ENCODE measurements around the gene MAP1LC3A.

The MAP1LC3A gene

DNA sequence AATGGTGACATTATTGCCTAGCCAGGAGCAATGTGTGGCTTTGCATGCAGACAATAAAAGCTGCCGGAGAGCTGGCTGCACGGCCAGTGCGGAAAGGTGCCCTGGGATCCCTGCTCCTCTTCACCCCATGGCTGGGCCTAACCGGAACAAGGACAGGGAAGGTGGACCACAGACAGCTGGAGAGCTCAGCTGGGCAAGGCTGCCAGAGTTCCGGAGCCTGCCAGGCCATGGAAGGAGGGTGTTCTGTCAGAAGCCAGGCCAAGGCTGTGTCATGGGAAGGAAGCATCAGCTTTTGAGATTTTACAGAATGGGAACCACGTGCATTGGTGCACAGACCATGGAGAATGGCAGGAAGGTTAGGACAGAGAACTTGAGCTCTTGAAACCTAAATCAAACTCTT, 25.0 kb downstream of the MAP1LC3A start:
- H3K27me3 ChIP-seq (ENCODE audit: insufficient read depth, poor library complexity, severe bottlenecking): no peaks in the 10 kb centered on the region
- TF ChIP-seq, protein P1, sequence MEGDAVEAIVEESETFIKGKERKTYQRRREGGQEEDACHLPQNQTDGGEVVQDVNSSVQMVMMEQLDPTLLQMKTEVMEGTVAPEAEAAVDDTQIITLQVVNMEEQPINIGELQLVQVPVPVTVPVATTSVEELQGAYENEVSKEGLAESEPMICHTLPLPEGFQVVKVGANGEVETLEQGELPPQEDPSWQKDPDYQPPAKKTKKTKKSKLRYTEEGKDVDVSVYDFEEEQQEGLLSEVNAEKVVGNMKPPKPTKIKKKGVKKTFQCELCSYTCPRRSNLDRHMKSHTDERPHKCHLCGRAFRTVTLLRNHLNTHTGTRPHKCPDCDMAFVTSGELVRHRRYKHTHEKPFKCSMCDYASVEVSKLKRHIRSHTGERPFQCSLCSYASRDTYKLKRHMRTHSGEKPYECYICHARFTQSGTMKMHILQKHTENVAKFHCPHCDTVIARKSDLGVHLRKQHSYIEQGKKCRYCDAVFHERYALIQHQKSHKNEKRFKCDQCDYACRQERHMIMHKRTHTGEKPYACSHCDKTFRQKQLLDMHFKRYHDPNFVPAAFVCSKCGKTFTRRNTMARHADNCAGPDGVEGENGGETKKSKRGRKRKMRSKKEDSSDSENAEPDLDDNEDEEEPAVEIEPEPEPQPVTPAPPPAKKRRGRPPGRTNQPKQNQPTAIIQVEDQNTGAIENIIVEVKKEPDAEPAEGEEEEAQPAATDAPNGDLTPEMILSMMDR (IDR thresholded peaks at IDR 0.05; ENCODE audit: poor library complexity, severe bottlenecking): no peak
- no peak for ATAC-seq (ENCODE audit: low read depth)
- no peaks in the 10 kb centered on the region for H3K9me3 ChIP-seq (ENCODE audit: severe bottlenecking)
- peak; percentile 76 for DNase-seq (ENCODE audit: low spot score)
- H3K36me3 ChIP-seq (ENCODE audit: low read depth): peaks cover 25% of the 10 kb centered on the region
- peak overlapping the region; percentile 9 for H3K27ac ChIP-seq (ENCODE audit: poor library complexity, severe bottlenecking)
- peaks cover 18% of the 10 kb centered on the region for H3K4me1 ChIP-seq (ENCODE audit: insufficient read depth, poor library complexity, severe bottlenecking)
- H3K4me3 ChIP-seq (ENCODE audit: severe bottlenecking): no peak overlapping the region

DNA sequence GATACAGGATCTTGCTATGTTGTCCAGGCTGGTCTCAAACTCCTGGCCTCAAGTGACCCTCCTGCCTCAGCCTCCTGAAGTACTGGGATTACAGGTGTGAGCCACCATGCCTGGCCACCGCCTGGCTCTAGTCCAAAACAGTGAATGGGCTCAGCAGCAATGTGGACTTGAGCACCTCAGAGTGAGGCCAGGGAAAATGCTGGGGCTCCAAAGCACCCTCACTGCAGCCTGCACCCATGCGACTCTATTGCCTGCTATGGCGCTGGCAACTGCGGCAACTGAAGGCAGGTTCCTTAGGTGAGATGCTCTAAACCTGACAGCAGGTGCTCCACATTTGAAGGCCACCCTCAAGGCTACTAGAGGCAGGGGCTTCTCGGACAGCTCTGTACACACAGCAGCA, 26.5 kb downstream of the MAP1LC3A start:
- no peaks in the 10 kb centered on the region for H3K27me3 ChIP-seq (ENCODE audit: insufficient read depth, poor library complexity, severe bottlenecking)
- no peak overlapping the region for H3K27ac ChIP-seq (ENCODE audit: poor library complexity, severe bottlenecking)
- peaks cover 4% of the 10 kb centered on the region for H3K4me1 ChIP-seq (ENCODE audit: insufficient read depth, poor library complexity, severe bottlenecking)
- DNase-seq (ENCODE audit: low spot score): peak; percentile 68
- H3K4me3 ChIP-seq (ENCODE audit: severe bottlenecking): no peak overlapping the region
- H3K9me3 ChIP-seq (ENCODE audit: severe bottlenecking): no peaks in the 10 kb centered on the region
- TF ChIP-seq, protein P1 (IDR thresholded peaks at IDR 0.05; ENCODE audit: poor library complexity, severe bottlenecking): no peak
- ATAC-seq (ENCODE audit: low read depth): no peak
- H3K36me3 ChIP-seq (ENCODE audit: low read depth): peaks cover 31% of the 10 kb centered on the region

DNA sequence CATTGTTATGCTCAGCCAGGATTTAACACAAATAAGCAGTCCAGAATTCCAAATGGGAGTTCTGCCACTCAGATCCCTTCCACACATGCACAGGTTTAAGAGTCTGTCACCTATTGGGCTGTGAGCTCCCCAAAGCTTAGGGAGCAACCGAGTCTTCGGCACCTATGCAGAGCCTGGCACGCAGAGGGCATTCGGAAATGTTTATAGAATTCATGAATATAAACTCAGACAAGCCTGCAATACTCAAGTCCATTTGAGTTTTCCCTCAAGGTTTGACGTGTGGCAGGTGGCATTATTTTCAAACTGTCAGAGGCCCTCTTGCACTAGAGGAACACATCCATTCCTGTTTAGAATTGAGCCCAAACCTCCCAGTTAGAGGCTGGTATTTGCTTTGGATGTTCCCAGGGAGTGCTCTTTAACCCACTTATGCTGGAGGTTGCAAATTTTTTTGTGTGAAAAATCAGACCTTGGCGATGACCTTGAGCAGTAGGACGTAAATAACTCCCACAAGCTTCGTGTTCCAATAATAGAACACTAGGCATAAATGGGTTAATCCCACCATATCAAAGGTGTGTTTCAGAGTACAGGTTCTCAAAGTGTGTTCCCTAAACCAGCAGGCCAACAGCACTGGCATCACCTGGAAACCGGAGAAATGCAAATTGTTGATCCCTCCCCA, 28.1 kb downstream of the MAP1LC3A start:
- TF ChIP-seq, protein P1 (IDR thresholded peaks at IDR 0.05; ENCODE audit: poor library complexity, severe bottlenecking): no peak
- DNase-seq (ENCODE audit: low spot score) (peak; percentile 55), ATAC-seq (ENCODE audit: low read depth) (no peak)
- Histone ChIP-seq H3K36me3 (ENCODE audit: low read depth) (peaks cover 35% of the 10 kb centered on the region), H3K4me1 (ENCODE audit: insufficient read depth, poor library complexity, severe bottlenecking) (peaks cover 4% of the 10 kb centered on the region), H3K27me3 (ENCODE audit: insufficient read depth, poor library complexity, severe bottlenecking) (no peaks in the 10 kb centered on the region), H3K4me3 (ENCODE audit: severe bottlenecking) (no peak overlapping the region), H3K9me3 (ENCODE audit: severe bottlenecking) (no peaks in the 10 kb centered on the region), H3K27ac (ENCODE audit: poor library complexity, severe bottlenecking) (no peak overlapping the region)

DNA sequence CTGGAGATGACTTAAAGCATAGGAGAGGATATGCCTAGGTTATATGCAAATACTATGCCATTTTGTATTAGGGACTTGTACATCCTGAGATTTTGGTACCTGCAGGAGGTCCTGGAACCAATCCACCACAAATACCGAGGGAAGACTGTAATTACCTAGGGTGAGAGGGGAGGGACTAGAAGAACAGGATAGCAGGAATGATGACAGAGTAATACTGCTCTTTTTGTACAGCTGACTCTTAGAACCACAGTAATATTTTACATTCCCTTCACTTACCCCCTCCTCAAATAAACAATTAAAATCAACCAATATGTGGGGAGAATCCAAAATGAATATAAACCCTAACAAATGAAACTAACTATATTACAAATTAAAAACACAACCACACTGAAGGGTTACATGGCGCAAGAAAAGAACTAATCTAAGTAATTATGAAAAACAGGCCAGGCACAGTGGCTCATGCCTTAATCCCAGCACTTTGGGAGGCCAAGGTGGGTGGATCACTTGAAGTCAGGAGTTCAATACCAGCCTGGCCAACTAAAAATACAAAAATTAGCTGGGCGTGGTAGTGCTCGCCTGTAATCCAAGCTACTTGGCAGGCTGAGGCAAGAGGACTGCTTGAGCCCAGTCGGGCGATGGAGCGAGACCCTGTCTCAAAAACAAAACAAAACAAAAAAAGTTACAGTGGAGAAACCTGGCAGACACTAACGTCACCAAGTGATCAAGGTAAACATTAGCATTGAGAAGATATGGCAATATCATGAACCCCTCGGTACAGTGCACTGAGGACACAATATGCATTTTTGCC, 37.1 kb downstream of the MAP1LC3A start:
- H3K27me3 ChIP-seq (ENCODE audit: insufficient read depth, poor library complexity, severe bottlenecking): no peaks in the 10 kb centered on the region
- TF ChIP-seq, protein P1 (IDR thresholded peaks at IDR 0.05; ENCODE audit: poor library complexity, severe bottlenecking): no peak

More for the DNA sequence above, 37.1 kb downstream of the MAP1LC3A start:
- DNase-seq (ENCODE audit: low spot score) (peak; percentile 29), ATAC-seq (ENCODE audit: low read depth) (no peak; the same call in 2 of the 3 replicates)
- Histone ChIP-seq H3K9me3 (ENCODE audit: severe bottlenecking) (no peaks in the 10 kb centered on the region), H3K4me1 (ENCODE audit: insufficient read depth, poor library complexity, severe bottlenecking) (no peaks in the 10 kb centered on the region), H3K4me3 (ENCODE audit: severe bottlenecking) (no peak overlapping the region), H3K36me3 (ENCODE audit: low read depth) (peaks cover 11% of the 10 kb centered on the region), H3K27ac (ENCODE audit: poor library complexity, severe bottlenecking) (no peak overlapping the region)
